ENCODE measurements around the gene CSNK1E.

- no peak for TF ChIP-seq POLR2AphosphoS5 (IDR thresholded peaks at IDR 0.05)
- TF ChIP-seq, protein P1, sequence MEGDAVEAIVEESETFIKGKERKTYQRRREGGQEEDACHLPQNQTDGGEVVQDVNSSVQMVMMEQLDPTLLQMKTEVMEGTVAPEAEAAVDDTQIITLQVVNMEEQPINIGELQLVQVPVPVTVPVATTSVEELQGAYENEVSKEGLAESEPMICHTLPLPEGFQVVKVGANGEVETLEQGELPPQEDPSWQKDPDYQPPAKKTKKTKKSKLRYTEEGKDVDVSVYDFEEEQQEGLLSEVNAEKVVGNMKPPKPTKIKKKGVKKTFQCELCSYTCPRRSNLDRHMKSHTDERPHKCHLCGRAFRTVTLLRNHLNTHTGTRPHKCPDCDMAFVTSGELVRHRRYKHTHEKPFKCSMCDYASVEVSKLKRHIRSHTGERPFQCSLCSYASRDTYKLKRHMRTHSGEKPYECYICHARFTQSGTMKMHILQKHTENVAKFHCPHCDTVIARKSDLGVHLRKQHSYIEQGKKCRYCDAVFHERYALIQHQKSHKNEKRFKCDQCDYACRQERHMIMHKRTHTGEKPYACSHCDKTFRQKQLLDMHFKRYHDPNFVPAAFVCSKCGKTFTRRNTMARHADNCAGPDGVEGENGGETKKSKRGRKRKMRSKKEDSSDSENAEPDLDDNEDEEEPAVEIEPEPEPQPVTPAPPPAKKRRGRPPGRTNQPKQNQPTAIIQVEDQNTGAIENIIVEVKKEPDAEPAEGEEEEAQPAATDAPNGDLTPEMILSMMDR (IDR thresholded peaks at IDR 0.05): no peak
- no peak for TF ChIP-seq POLR2A (IDR thresholded peaks at IDR 0.05)
- no peak for TF ChIP-seq EP300 (IDR thresholded peaks at IDR 0.05)
Observed at GRCh38 chr22:38264322-38264843, 52.9 kb downstream of the CSNK1E start.

Measured in upper lobe of left lung (tissue), 4 donors.